HTERT RPE-1 (cell line): ENCODE measurements around the gene CNGB1.
"Not testable (repeated sequence)": the region's sequence is repeated elsewhere in the genome, so short reads cannot be mapped to it uniquely, and the experiment has no call there.

Source experiments
- in situ Hi-C: fragments of 300-500 bp; cut with MboI; formaldehyde crosslinking; loops from 4 replicates; pipeline ENCODE4 v1.14.3; 2020; ENCODE audit warnings: low sequenced_read_pairs

The CNGB1 gene

DNA sequence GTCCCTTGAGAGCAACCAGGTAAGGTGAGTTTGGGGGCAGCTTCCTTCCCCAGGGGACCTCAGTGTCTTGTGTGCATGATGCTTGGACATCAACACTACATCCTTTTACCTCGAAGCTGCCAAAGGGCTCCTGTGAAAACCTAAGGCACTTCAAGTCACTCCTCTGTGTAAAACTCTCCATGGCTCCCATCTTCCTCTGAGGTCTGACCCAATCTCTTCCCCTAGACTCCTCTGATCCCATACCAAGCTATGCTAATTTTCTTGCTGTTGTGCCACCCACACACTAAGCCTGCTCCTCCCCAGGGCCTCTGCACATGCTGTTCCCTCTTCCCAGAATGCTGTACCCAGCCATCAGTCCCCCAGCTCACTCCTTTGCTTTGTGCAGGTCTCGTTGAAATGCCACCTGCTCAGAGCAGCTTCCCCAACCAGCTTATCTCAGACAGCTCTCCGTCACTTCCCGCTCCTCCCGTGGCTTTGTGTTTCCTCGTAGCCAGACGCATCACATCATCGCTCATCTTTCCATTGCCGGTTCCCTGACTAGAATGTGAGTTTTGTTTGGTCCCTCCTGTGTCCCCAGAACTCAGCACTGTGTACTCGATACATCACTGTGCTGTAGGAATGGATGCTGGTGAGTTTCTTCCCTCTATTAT lies 78.4 kb downstream of the CNGB1 start:
- in situ Hi-C loops: no loop called here

GRCh38 chr16:57892041-57892440 lies 78.9 kb downstream of the CNGB1 start:
- in situ Hi-C loops: no loop called here

GRCh38 chr16:57890752-57891111 lies 80.2 kb downstream of the CNGB1 start:
- in situ Hi-C loops: no loop called here

DNA sequence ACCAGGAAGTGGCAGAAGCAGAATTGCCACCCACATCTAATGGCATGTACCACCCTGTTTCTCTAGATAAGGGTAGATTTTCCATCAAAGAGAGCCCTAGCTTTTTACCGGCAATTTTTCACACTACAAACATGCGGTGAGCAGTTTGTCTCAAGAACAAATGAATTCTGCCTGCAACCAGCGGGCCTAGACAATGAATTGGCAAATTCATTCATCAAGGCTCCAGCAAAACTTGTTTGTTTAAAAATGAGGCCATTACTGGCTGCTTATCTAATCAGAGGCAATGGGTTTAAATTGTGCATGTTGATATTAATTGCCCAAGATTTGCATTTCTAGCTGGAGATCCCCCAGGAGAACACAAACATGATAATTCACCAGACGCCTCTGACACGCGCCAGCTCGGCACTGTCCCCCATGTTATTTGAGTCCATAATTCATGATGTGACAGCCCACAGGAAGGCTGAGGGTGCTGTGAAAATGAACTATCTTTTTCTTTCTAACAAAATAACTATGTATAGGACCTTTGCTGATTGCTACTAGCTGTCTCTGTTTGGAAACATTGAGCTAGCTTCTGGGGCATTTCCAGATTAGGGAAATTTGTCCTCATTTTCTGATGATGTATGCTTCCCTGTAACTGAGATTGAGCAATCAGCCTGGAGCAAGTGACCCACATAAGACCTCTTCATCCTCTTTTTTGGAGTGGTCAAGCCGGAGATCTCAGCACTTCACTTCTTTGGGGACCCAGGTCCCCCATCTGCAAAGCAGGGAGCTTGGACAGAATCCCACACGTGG lies 80.8 kb downstream of the CNGB1 start:
- in situ Hi-C loops: no loop called here

DNA sequence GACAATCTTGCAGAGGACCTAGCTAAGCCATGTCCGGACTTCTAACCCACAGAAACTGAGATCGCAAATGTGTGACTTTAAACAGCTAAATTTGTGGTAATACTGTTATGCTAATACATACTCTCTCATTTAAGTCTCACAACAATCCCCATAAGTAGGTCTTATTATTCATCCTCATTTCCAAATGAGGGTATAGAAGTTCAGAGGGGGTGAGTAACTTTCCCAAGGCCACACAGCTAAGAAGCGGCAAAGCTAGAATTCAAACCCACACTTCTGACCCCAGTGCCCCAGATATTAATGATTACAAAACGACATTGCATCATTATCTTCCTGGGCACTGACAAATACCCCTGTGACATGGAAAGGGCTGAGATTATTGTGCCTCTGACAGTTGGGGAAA lies 81.4 kb downstream of the CNGB1 start:
- in situ Hi-C loops: no loop called here

DNA sequence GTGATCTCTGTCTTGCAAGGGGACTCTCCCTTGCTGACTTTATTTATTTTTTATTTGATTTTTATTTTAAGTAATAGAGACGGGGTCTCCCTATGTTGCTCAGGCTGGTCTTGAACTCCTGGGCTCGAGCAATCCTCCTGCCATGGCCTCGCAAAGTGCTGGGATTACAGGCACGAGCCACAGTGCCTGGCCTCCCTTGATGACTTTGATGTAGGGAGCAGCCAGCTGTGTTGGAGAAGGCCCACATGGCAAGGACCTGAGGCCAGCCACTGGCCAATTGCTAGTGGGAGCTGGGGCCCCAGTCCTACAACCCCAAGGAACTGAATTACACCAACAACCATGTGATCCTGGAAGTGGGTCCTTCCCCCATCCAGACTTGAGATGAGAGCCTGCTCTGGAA lies 81.8 kb downstream of the CNGB1 start:
- in situ Hi-C loops: no loop called here

DNA sequence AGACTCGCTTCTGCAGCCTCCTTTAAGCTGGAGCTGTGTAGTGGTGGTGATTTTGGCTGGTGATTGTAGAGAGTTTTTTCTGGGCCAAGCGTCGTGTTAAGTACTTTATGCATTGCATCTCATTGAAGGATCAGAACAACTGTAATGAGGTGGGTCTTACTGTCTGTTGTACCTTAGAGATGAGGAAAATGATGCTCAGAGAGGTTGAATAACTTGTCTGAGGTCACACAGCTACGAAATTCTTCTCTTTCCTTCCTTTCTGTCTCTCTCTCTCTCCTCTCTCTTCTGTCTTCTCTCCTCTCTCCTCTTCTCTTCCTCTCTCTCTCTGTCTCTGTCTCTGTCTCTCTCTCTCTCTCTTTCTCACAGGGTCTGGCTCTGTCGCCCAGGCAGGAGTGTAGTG lies 82.8 kb downstream of the CNGB1 start:
- in situ Hi-C loops: no loop called here

- in situ Hi-C loops: no loop called here
Measured at GRCh38 chr16:57887711-57888110, 83.2 kb downstream of the CNGB1 start.

- in situ Hi-C loops: no loop called here
Measured at GRCh38 chr16:57886427-57886826, 84.5 kb downstream of the CNGB1 start.

DNA sequence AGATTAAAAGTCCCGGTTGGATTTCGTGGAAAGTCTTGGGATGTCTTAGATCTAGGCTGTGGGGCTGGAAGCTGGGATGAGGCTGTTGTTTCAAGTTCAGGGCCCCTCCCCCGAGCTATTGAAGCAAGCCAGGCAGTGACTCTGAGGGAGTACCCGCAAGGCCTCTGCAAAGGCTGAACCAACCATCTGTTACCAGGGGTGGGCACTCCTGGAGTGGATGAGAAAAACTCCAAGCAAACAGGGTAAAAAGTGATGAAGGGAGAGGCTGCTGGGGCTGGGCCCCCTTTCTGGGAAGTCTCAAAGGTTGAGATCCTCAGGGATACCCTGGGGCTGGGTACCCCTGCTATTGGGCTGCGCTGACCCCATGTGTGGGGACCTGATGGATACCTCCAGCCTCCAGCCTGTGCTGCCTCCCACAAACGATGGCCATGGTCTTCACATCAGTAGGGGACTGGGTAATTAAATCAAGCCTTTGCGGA lies 86.2 kb downstream of the CNGB1 start:
- in situ Hi-C loops: no loop called here

- in situ Hi-C loops: no loop called here
Measured at GRCh38 chr16:57883953-57884654, 86.8 kb downstream of the CNGB1 start.

DNA sequence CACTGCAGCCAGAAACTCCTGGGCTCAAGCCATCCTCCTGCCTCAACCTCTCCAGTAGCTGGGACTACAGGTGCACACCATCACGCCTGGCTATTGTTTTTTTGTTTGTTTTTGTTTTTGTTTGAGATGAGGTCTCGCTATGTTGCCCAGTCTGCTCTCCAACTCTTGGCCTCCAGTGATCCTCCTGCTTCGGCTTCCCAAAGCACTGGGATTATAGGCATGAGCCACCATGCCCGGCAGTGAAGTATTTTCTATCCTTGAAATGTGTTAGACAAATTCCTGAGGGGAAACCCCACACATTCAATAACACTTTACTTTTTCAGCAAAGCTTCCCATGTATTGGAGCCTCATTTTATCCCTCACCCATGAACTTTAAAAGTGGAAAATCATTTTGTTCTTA lies 87.4 kb downstream of the CNGB1 start:
- in situ Hi-C loops: no loop called here

- in situ Hi-C loops: no loop called here
Measured at GRCh38 chr16:57882792-57883191, 88.1 kb downstream of the CNGB1 start.

GRCh38 chr16:57882206-57882605 lies 88.7 kb downstream of the CNGB1 start:
- in situ Hi-C loops: no loop called here

- in situ Hi-C loops: no loop called here
Measured at GRCh38 chr16:57878586-57878985, 92.3 kb downstream of the CNGB1 start.

GRCh38 chr16:57876210-57876609 lies 94.7 kb downstream of the CNGB1 start:
- in situ Hi-C loops: no loop called here

GRCh38 chr16:57875347-57875746 lies 95.6 kb downstream of the CNGB1 start:
- in situ Hi-C loops: no loop called here

- in situ Hi-C loops: no loop called here
Measured at GRCh38 chr16:57873218-57873617, 97.7 kb downstream of the CNGB1 start.

DNA sequence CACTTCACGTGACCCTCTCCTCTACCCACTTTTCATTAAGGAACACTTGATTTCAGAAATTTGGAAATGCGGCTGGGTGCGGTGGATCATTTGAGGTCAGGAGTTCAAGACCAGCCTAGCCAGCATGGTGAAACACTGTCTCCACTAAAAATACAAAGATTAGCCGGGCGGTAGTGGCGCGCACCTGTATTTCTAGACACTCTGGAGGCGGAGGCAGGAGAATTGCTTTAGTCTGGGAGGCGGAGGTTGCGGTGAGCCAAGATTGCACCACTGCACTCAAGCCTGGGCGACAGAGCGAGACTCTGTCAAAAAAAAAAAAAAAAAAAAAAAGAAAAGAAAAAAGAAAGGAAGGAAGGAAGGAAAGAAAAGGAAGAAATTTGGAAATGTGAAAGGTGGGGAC lies 98.2 kb downstream of the CNGB1 start:
- in situ Hi-C loops: not testable (repeated sequence)

DNA sequence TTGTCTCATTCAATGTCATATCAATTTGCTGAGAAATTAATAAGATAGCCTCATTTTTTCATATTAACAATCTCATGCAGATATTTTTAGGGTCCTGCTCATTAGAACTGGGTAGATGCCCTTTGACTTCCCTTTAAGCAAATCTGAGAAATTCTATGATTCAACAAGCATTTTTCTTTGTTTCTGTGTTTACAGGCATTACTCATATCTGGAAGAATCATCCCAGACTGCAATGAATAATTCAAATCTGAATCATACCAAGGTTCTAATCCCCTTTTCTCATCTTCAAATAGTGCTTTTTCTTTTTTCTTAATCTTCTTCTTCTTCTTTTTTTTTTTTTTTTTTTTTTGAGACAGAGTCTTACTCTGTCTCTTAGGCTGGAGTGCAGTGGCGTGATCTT lies 99.5 kb downstream of the CNGB1 start:
- in situ Hi-C loops: no loop called here

GRCh38 chr16:57870753-57871454 lies 100.0 kb downstream of the CNGB1 start:
- in situ Hi-C loops: no loop called here
